Measurements from ENCODE around the gene DRD2.

The DRD2 gene

DNA sequence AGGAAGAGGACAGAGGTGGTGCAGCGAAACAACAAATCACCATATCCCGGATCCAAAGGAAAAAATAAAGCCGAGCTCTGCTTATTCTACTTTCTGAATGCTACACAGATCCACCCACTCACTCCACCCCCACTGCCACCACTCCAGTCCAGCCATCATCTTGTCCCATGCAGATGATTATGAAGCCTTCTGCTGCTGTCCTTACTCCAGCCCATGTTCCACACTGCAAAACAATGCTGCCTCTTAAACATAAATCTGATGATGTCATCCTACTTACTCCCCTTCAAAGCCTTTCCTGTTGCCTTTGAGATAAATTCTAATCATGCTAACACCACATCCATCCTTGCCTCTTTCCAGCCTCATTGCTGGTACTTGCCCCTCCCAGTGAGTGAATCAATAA, 6.5 kb upstream of the DRD2 start:
- no peak for DNase-seq

DNA sequence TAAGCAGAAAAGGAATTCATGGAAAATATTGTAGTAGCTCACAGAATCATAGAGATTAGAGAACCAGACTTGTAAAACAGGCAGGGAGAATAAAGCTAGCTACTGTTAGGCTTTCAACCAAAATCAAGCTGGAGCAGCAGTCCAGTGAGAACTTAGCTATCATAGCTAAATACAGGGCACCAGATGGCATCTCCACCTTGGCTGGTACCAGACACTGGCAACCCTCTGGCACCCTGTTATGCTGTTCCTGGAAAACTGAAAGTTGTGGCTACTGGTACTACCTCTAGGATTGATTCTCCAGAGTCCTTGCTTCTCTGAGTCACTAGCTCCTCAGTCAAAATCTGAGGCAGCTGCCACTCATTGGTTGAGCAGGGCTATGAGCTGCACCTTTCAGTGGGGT, 6.0 kb upstream of the DRD2 start:
- DNase-seq = no peak

DNA sequence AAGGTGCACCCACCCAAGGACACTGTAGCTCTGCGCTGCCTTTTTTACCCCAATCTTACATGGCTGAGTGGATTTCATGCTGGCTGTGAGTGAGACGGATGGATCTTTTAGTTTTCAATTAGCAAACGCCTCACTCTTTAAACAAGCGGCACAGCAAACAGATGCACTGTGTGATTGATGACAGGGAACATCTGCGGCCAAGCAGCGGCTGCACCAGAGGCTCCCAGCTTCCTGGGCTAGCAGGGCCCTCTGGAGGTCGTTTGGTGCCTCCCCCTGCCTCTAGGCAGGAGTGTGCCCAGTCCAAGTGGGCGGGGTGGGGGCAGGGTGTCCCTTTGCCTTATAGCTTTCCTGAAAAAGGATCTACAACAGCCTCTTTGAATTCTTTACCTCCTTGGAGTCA, 2.1 kb upstream of the DRD2 start:
- DNase-seq = no peak

DNA sequence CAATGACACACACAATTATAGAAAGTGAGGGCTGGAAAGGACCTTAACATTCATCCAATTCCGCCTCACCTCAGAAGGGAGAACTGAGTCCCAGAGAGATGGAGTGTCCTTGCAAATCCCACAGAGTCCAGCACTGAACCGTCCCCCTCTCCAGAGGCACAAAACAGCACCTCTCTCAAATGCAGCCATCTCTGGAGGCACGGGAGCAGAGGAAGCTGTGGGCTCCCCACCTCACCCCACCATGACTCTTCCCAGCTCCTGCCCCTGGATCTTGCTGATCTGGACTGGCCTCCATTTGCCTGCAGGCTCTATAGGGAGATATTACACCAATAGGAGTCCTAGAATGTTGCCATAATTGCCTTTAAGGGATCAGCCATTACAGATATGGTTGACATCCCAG, 1.4 kb upstream of the DRD2 start:
- no peak for DNase-seq

DNA sequence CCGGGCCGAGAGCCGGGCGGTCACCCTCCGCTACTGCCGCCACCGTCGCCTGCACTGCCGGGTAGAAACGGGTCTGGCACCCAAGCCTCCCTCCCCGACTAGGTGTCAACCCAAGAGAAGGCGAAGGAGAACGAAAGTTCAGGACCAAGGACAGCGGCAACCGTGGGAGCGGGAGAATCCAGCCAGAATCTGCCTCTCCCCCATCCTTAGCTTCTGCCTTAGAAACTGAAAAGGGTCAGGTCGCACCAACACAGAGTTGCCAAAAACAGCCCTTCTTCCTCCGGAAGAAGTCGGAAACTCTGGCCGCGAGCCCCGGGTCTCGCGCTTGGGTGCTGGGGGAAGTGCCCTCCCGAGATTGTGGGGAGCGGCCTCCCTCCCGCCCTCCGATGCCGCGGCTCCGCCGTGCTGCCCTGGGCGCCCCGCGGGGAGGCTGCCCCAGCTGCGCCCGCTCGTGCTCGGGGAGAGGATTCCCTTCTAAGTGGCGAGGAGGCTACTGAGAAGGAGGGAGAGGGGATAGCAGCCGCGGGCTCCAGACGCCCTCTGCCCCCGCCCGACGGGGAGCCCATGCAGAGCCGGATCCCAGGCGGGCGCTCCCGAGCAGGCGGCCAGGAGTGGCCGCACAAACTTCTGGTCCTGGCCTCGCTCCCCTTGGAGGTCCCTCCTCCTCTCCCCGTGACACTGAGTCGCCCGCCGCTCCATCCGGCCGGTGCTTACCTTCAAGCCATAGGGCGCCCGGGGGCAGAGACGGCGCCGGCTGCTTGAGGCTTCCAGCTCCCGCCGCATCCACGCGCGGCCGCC, 637 bp downstream of the DRD2 start:
- peak; percentile 62 for DNase-seq

DNA sequence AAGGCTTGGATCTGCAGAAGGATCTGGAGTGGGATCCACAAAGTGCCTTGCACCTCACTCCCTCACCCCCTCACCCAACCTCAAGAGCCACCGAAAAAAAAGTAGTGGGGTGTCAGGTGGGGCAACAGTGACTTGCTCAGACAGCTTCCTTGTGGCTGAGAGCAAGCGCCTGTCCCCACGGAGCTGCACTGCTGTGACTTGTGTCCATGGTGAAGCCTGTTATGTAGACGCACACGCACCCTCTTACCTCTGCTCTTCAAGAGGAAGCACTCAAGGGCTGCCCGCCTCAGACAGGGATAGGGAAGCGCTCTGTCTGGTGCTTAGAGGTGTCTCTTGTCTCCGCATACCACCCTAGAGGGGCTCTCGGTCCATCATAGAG, 1.2 kb downstream of the DRD2 start:
- DNase-seq = peak; percentile 71

DNA sequence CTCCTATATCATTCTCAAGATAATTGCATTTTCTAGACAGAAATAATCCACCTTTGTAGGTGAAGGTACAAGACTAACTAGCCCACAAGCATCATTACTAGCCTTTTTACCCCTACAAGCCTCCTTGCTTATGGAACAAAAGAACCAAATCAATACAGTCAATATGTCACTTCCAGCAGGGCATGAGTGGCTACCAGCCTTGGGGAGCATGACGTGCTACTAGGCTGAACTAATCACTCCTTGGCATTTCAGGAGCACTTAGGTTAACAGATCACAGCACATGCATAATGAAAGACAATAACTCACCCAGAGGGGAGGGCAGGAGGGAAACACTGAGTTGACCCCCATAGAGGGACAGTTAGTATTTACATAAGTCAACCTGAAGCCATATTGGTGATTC, 2.7 kb downstream of the DRD2 start:
- DNase-seq = no peak

DNA sequence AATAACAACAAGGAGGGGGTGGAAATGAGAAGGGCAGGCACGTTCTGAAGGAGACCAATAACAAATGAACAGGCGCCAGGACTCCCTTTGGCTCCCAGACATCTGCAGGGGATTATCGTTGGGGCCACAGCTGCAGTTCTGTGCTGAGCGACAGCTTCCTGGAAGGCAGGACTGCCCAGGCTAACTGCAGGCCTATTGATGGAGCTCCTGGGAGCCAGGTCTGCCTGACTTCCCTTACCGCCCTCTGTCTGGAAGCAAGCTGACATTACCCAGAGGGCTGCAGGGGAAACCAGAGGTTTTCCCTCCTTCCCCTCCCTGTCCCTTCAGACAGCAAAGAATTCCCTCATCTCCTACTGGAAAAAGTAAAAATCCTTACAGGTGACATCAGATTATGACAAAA, 5.0 kb downstream of the DRD2 start:
- DNase-seq = no peak

DNA sequence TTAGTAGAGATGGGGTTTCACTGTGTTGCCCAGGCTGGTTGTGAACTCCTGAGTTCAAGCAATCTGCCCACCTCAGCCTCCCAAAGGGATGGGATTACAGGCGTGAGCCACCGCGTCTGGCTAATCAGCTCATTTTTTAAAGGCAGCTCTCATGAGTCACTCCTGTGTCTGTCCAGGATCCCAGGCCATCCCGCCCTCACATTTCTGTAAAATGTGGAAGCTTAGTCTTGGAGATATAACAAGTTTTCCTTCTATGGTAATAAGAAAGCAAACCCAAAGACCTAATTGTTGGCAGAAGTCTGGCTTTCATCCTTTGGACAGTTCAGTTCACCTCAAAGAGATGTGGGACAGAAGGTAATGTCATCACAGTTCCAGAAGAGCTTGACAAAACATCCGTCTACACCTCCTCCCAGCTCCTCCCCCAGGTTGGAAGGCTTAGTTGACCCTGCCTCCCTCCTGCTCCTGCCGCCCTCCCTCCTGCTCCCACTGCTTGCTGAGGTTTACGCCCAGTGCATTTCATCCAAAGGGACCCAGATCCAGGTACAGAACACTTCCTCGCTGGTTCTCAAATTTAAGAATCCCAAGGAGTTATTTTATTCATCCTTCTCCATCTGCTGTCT, 6.4 kb downstream of the DRD2 start:
- DNase-seq = no peak

DNA sequence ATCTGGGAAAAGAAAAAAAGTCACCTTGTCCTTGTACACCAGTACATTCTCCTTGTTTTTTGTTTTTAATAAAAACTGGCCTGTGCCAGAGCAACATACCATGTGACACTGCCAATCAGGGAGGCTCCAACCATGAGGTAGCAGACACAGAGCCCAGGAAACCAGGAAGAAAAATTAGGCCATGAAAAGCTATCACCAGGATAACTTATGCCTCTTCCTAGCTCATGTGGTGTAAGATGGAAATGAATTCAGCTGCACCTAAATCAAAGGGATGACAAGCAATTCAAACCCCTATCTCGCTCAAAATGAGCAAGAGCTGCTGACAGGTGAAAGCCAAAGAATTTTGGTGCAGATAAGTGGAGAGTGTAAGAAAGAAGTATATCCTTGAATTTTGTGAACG, 7.7 kb downstream of the DRD2 start:
- DNase-seq = no peak

DNA sequence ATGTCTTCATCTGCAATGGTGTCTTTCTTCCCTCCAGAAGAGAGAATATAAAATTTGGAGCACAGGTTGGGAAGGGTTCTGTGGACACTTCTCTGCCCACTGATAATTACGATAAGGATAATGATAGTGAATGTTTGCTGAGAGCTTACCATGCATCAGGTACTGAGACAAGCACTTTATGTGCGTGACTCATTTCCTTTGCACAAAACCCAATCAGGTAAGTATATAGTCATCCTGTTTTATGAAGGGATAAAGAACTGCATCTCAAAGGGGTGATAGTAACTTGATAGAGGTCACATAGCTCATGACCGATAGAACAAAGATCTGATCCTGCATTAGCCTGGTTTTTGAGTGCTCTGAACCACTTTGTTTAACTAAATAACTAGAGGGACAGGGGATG, 9.4 kb downstream of the DRD2 start:
- no peak for DNase-seq

DNA sequence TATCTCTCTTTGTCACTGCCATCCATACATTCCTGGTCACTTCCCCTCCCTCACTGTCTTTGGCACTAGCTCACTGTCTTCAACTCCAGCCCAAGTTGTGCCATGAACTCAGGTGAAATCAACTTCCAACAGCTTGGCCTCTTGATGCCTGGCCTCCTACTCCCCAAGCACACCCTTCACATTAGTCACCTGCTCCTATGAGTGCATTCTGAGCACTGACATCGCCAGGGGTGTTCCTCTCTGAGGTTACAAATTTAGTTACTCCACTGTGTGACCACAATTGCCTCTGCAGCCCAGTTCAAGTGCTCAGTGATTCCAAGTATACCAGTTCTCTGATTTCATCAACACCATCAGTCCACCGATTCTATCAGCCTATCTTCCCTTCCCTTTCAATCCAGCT, 10.8 kb downstream of the DRD2 start:
- DNase-seq = peak; percentile 86

DNA sequence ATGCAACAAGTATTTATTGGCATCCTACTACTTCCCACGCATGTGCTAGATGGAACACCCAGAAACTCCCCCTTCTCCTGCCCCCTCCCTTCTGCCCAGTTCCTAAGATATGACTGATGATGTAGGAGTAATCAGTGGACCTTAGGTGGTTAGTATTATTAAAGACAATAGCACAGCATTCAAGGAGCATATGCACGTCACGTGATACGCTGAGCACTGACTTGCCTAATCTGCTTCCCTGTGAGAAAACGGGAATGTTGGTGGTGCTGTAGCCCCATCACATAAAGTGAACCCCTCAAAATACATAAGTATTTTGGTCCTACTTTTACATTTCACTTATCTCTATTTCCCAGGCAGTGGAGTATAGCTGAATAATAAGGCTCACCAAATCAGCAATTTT, 12.4 kb downstream of the DRD2 start:
- DNase-seq = no peak

DNA sequence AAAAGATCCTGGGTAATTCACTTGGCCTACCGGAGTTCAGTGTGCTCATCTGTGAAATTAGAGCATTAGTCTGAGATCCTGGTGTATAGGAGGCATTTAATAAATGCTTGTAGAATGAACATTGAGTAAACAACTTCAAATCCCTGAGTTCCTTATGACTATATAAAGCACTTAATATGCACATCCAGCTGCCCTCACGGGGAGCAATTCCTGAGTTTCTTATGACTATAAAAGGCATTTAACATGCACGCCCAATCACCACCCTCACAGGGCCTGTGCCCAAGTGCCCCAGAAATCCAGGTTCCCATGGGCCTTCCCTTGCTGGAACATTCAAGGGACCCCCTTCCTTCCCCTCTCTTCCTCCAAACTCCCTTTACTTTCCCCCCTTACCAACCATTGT, 13.6 kb downstream of the DRD2 start:
- DNase-seq = no peak

DNA sequence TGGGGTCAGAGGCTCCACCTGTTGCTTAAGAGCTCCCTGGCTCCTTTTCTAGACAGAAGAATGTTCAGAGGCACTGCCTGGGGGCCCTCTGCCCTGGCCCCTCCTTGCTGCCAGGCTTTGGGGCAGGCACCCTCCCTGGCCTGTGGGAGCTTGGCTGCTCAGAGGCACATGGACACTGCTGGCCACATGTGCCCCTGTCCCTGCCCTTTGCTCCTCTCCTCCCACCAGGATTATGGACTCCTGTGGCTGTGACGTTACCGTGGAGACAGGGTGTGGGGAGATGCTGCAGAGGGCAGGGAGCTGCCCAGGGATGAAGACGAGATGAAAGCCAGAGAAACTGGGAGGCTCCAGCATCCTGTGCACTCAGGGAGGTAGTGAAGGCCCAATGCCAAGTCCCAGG, 14.7 kb downstream of the DRD2 start:
- no peak for DNase-seq

DNA sequence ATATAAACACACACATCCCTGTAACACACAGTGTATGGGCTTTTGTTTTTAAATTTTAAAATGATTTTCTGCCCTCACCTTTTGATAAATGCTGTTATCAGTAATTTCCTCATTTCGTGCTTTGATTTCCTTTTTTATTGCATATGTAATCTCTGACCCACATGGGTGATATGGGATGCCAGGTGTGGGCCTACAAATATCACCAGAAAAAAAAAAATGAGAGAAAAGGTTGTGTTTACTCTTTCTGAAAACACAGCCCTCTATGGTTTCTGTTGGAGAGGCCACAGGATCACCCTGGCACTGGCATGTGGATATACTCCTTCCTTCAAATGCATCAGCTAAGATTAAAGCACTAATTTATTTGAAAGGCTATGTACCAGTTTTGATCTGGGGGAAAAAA, 17.0 kb downstream of the DRD2 start:
- DNase-seq = no peak

DNA sequence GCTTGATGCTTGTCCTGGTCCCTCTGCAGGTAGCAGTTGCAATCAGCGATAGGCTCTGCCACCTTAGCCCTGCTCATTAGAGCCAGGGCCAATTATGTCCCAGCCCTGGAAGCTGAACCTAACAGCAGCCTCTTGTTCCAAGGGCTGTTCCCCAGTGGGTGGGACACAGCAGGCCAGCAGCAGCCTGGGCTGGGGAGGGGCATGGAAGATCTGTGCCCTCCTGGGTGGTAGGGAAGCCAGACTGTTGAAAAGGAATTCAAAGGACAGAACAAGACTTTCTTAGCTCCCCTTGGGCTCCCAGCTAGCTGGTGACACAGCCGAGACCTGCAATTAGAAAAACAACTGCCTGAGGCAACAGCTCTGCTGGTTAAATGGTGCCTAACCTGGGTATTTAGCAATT, 17.4 kb downstream of the DRD2 start:
- peak; percentile 33 for DNase-seq

DNA sequence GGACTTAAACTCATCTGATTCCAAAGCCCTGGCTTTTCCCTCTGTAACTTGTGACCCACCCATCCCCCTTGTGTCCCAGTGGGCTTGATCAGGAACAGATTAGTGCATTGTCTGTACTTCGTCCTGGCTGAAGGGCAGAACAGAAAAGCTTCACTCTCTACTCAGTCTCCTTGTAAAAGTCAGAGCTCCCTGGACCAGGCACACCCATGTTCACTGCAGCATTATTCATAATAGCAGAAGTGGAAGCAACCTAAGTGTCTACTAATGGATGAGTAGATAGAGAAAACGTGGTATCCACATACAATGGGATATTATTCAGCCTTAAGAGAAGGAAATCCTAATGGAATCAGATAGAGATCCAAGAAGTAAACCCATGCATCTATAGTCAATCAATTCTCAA, 20.7 kb downstream of the DRD2 start:
- DNase-seq = no peak

DNA sequence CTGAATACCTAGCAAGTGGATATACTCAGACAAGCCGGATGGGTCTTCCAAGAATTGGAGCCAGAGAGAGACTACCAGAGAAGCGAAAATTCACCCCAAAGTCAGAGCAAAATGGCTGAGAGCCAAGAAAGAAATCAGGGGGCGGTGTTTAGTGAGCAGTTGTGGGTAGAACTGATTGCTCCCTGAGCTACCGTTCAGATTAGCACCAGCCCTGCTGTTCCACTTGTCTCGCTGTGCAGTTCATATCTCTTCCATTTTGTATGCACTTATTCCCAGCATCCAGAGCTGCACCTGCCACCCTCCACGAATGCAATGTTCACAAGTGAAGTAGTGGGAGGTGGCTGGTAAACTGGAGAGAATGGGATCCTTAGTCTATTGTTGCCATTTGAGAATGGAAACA, 25.5 kb downstream of the DRD2 start:
- DNase-seq = peak; percentile 21

DNA sequence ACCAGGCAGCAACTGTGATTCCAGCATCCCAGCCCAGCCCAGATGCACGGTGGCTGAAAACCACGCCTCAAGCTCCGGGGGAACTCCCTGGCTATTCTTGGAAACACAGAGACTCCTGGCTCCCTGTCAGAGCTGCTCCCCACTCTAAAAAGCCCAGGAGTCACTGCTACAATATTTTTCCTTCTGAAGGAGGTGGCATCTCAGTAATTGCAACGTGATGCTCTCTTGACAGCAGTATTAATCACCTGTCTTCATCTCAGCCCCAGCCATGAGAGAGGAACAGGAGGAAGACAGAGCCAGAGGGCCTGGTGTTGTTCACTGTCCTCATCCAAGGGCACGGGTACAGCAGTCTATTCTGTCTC, 26.9 kb downstream of the DRD2 start:
- DNase-seq = no peak

DNA sequence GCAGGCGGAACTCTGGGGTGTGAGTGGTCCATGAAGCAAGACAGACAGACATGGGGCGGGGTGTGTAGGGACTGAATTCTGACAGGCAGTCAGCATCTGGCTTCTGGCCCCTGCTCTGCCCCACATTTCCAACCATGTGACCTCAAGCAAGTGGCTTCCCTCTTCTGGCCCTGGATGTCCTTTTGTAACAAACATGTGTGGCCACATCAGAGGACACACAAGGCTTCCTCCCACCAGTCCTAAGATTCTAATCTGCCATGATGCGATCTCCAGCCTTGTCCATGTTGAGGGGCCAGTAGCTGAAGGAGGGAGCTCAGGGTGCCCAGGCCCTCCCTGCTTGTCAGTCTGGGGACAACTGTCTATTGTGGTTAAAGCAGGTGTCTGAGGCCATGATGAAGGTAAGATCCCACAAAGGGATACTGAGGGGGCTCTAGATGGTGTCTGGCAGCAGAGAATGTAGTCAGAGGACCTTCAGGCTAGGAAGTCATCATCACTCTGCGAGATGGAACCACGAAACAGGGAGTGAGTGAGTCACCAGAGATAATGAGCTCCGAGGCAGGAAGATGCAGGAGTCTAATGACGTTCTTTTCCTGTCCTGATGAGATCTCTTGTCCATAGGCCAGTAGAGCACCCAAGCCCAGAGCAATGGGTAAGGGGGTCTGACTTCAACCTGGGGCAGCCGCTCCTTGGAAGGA, 27.4 kb downstream of the DRD2 start:
- DNase-seq = peak; percentile 14

DNA sequence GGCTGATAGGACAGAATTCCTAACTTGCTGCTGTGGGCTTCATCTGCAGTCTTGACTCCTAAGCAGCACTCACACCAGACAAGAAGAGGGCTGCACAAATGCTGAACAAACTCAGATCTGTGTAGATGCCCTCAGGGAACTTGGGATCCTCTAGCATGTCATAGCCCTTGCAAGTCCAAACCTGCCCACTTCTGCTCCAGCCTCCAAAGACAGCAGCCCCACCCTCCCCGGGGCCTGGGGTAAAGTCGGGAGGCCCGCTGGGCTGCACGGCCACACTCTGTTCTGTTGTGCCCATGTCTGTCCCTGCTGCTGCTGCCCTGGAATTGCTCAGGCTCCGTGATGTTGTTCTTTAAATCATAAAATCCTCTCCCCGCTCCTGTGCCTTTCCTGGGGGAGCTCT, 28.3 kb downstream of the DRD2 start:
- peak; percentile 44 for DNase-seq

DNA sequence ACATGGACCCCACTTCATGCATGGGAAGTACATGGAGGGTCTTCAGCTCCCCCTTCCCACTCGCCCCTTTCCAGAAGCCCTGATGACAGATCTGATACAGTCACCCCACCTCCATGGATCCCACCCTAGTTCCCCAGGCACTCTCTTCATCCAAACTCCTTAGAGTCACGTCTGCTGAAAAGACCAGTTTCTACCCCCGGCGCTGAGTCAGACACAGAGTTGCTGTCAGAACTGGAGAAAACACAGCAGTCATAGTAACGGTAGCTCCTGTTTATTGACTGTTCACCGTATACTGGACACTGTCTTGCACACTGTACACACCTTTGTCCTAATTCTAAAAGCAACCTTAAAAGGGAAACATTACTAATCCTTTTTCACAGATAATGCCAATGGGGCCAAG, 29.1 kb downstream of the DRD2 start:
- DNase-seq = no peak

DNA sequence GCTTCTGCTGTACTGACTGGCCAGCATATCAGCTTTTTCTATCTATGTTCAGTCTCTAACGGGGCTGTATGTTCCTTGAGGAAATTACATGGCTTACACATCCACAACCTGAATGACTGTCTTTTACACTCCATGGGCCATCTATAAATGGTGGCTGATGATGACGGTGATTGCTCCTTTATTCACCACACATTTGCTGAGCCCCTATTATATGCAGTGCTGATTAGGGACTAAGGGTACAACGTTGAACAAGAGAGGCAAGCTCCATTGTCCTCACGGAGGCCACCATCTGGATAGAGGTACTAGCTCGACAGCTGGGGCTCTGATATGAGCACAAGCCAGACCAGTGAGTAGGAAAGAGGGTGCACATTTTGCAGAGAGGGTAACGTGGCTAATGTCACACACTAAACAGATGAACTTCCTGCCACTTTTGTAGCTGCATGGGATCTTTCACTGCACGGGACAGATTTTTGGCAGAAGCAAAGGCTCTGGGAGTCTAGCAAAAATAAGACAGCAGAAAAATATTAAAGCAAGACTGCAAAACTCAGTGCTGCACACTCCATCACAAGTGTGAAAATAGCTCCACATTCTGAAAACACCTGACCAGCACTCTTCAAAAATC, 30.6 kb downstream of the DRD2 start:
- no peak for DNase-seq
